ENCODE results near the gene UBAP1L.

- no peak for TF ChIP-seq CTCF (IDR thresholded peaks at IDR 0.05; ENCODE audit: insufficient read depth, low read length, poor library complexity, severe bottlenecking)
- TF ChIP-seq EZH2phosphoT487 (conservative IDR thresholded peaks at IDR 0.05; ENCODE audit: low read length), result no peak
These were observed 32.9 kb upstream of the UBAP1L start for GRCh38 chr15:65147902-65148301.

Measured in SU-DHL-6 (cell line).